Karpas-422 (cell line): Measurements from ENCODE around the gene ADRB2. TPM values are rescaled to one million over a fixed set of nuclear protein-coding genes. Genes with fewer than 3 reads are reported as not detected.
A peak's percentile ranks its signal among the peaks of the same experiment; 100 is the strongest.

Experiments
- DNase-seq: peaks from one replicate; pipeline ENCODE4 v3.0.0-alpha.2; 2015
- H2AFZ ChIP-seq: fragments of 200-600 bp; sonication (generic); 2 replicates; pipeline ENCODE4 v1.6.1; 2014; ENCODE audit warnings: antibody characterized with exemption, low read length, mixed read lengths
- H3K27ac ChIP-seq: fragments of 200-600 bp; sonication (generic); 2 replicates; pipeline ENCODE4 v1.5.1; 2014; ENCODE audit warnings: mild to moderate bottlenecking, low read length, moderate library complexity
- H3K27me3 ChIP-seq: fragments of 200-600 bp; sonication (generic); 2 replicates; pipeline ENCODE4 v1.6.1; 2014; ENCODE audit warnings: low read length, mixed read lengths
- H3K36me3 ChIP-seq: fragments of 200-600 bp; sonication (generic); 2 replicates; pipeline ENCODE4 v1.6.1; 2014; ENCODE audit warnings: low read length, mixed read lengths; ENCODE audit not compliant: insufficient read depth
- H3K4me1 ChIP-seq: fragments of 200-600 bp; sonication (generic); 2 replicates; pipeline ENCODE4 v1.6.1; 2014; ENCODE audit warnings: mild to moderate bottlenecking, low read length, mixed read lengths
- H3K4me2 ChIP-seq: fragments of 200-600 bp; sonication (generic); 2 replicates; pipeline ENCODE4 v1.6.1; 2014; ENCODE audit warnings: low read length, low read depth, mild to moderate bottlenecking; ENCODE audit not compliant: poor library complexity, severe bottlenecking
- H3K4me3 ChIP-seq: fragments of 200-600 bp; sonication (generic); 2 replicates; pipeline ENCODE4 v1.5.1; 2014; ENCODE audit warnings: mild to moderate bottlenecking, antibody characterized with exemption, low read length, mixed read lengths
- H3K79me2 ChIP-seq: fragments of 200-600 bp; sonication (generic); 2 replicates; pipeline ENCODE4 v1.6.1; 2014; ENCODE audit warnings: mild to moderate bottlenecking, low read length, mixed read lengths
- H3K9ac ChIP-seq: fragments of 200-600 bp; sonication (generic); 2 replicates; pipeline ENCODE4 v1.6.0; 2014; ENCODE audit warnings: low read length
- H3K9me2 ChIP-seq: fragments of 200-600 bp; sonication (generic), shearing (Covaris generic); replicated peaks from 2 replicates; pipeline ENCODE4 v1.6.0; 2014; ENCODE audit warnings: mild to moderate bottlenecking, low read length, moderate library complexity; ENCODE audit not compliant: insufficient read depth
- H3K9me3 ChIP-seq: fragments of 300-700, 200-600 bp; sonication (generic); 2 replicates; pipeline ENCODE4 v1.6.1; 2014; ENCODE audit warnings: low read length, mixed read lengths
- H4K20me1 ChIP-seq: fragments of 200-600 bp; sonication (generic); 2 replicates; pipeline ENCODE4 v1.6.1; 2014; ENCODE audit warnings: mild to moderate bottlenecking, antibody characterized with exemption, low read length, low read depth; ENCODE audit not compliant: insufficient read depth
- total RNA-seq: library from RNA; depleted of rRNA; stranded (reverse); fragments of >200 nt; shearing (Covaris generic); gene quantifications from 2 replicates; pipeline ENCODE4 v1.2.3, GENCODE V29; 2014; ENCODE audit warnings: low replicate concordance

The ADRB2 gene
- total RNA-seq, 1 experiment from 2014 or later, result 39.9 TPM

GRCh38 chr5:148837383-148837782 is 11.0 kb downstream of the ADRB2 start:
- Histone ChIP-seq H3K9me3 (no peaks in the 10 kb centered on the region), H3K27me3 (no peaks in the 10 kb centered on the region), H3K36me3 (no peaks in the 10 kb centered on the region), H3K4me1 (peaks cover 51% of the 10 kb centered on the region), H3K27ac (no peak overlapping the region), H3K4me3 (no peak overlapping the region), H3K79me2 (peaks cover 6% of the 10 kb centered on the region; the same call in 1 of the 2 replicates), H3K9me2 (no peaks in the 10 kb centered on the region), H3K4me2 (no peak overlapping the region), H4K20me1 (peaks cover 16% of the 10 kb centered on the region; the same call in 1 of the 2 replicates), H3K9ac (no peak overlapping the region), H2AFZ (no peak overlapping the region)
- no peak for DNase-seq

GRCh38 chr5:148838357-148838756 is 11.9 kb downstream of the ADRB2 start:
- Histone ChIP-seq H3K36me3 (no peaks in the 10 kb centered on the region), H3K4me1 (peaks cover 46% of the 10 kb centered on the region), H3K9me3 (no peaks in the 10 kb centered on the region), H3K4me3 (no peak overlapping the region), H3K9ac (no peak overlapping the region), H3K27ac (no peak overlapping the region), H3K4me2 (no peak overlapping the region), H4K20me1 (peaks cover 12% of the 10 kb centered on the region; the same call in 1 of the 2 replicates), H2AFZ (no peak overlapping the region), H3K9me2 (no peaks in the 10 kb centered on the region), H3K27me3 (no peaks in the 10 kb centered on the region), H3K79me2 (no peaks in the 10 kb centered on the region)
- DNase-seq, result no peak

GRCh38 chr5:148839960-148840359 is 13.5 kb downstream of the ADRB2 start:
- peaks cover 38% of the 10 kb centered on the region for H3K4me1 ChIP-seq

GRCh38 chr5:148840531-148840930 is 14.1 kb downstream of the ADRB2 start:
- no peak for DNase-seq
- Histone ChIP-seq H4K20me1 (peaks cover 9% of the 10 kb centered on the region; the same call in 1 of the 2 replicates), H3K9me2 (no peaks in the 10 kb centered on the region), H3K9me3 (no peaks in the 10 kb centered on the region), H3K36me3 (no peaks in the 10 kb centered on the region), H3K9ac (no peak overlapping the region), H2AFZ (no peak overlapping the region), H3K4me3 (no peak overlapping the region), H3K4me1 (peaks cover 32% of the 10 kb centered on the region), H3K27ac (no peak overlapping the region), H3K27me3 (no peaks in the 10 kb centered on the region), H3K79me2 (no peaks in the 10 kb centered on the region), H3K4me2 (no peak overlapping the region)

More at GRCh38 chr5:148839960-148840359, 13.5 kb downstream of the ADRB2 start:
- Histone ChIP-seq H3K79me2 (no peaks in the 10 kb centered on the region), H3K4me2 (no peak overlapping the region), H2AFZ (no peak overlapping the region), H3K27me3 (no peaks in the 10 kb centered on the region), H3K9me3 (no peaks in the 10 kb centered on the region), H4K20me1 (peaks cover 9% of the 10 kb centered on the region; the same call in 1 of the 2 replicates), H3K4me3 (no peak overlapping the region), H3K36me3 (no peaks in the 10 kb centered on the region), H3K9ac (no peak overlapping the region), H3K9me2 (no peaks in the 10 kb centered on the region), H3K27ac (no peak overlapping the region)
- DNase-seq, result no peak

GRCh38 chr5:148841519-148841918 is 15.1 kb downstream of the ADRB2 start:
- H3K9me3 ChIP-seq, result no peaks in the 10 kb centered on the region
- H3K4me1 ChIP-seq, result peaks cover 22% of the 10 kb centered on the region
- H4K20me1 ChIP-seq, result peaks cover 9% of the 10 kb centered on the region; the same call in 1 of the 2 replicates
- no peak for DNase-seq
- no peak overlapping the region for H3K27ac ChIP-seq
- no peak overlapping the region for H3K4me2 ChIP-seq
- no peaks in the 10 kb centered on the region for H3K36me3 ChIP-seq
- H3K4me3 ChIP-seq, result no peak overlapping the region
- H3K9me2 ChIP-seq, result no peaks in the 10 kb centered on the region
- H3K9ac ChIP-seq, result no peak overlapping the region
- no peaks in the 10 kb centered on the region for H3K79me2 ChIP-seq
- no peak overlapping the region for H2AFZ ChIP-seq
- H3K27me3 ChIP-seq, result no peaks in the 10 kb centered on the region

- H3K79me2 ChIP-seq, result no peaks in the 10 kb centered on the region
- no peak overlapping the region for H3K27ac ChIP-seq
Measured at GRCh38 chr5:148842161-148842560, 15.8 kb downstream of the ADRB2 start.

GRCh38 chr5:148843510-148844318 is 17.3 kb downstream of the ADRB2 start:
- no peak for DNase-seq
- H3K9me3 ChIP-seq, result no peaks in the 10 kb centered on the region
- H2AFZ ChIP-seq, result no peak overlapping the region
- peaks cover 17% of the 10 kb centered on the region for H3K4me1 ChIP-seq
- no peaks in the 10 kb centered on the region for H3K27me3 ChIP-seq
- H3K4me2 ChIP-seq, result no peak overlapping the region
- no peaks in the 10 kb centered on the region for H3K79me2 ChIP-seq
- H4K20me1 ChIP-seq, result peaks cover 5% of the 10 kb centered on the region; the same call in 1 of the 2 replicates
- H3K9ac ChIP-seq, result no peak overlapping the region
- H3K9me2 ChIP-seq, result no peaks in the 10 kb centered on the region
- H3K36me3 ChIP-seq, result no peaks in the 10 kb centered on the region
- H3K4me3 ChIP-seq, result no peak overlapping the region
- H3K27ac ChIP-seq, result no peak overlapping the region

More at GRCh38 chr5:148842161-148842560, 15.8 kb downstream of the ADRB2 start:
- Histone ChIP-seq H3K27me3 (no peaks in the 10 kb centered on the region), H3K9me2 (no peaks in the 10 kb centered on the region), H3K4me2 (no peak overlapping the region), H3K36me3 (no peaks in the 10 kb centered on the region), H4K20me1 (peaks cover 9% of the 10 kb centered on the region; the same call in 1 of the 2 replicates), H2AFZ (no peak overlapping the region), H3K4me1 (peaks cover 16% of the 10 kb centered on the region), H3K4me3 (no peak overlapping the region), H3K9ac (no peak overlapping the region), H3K9me3 (no peaks in the 10 kb centered on the region)
- no peak for DNase-seq

GRCh38 chr5:148844433-148845280 is 18.2 kb downstream of the ADRB2 start:
- H3K79me2 ChIP-seq, result no peaks in the 10 kb centered on the region
- no peaks in the 10 kb centered on the region for H3K9me3 ChIP-seq
- H3K9ac ChIP-seq, result no peak overlapping the region
- DNase-seq, result peak; percentile 47
- peaks cover 26% of the 10 kb centered on the region for H3K4me1 ChIP-seq
- no peak overlapping the region for H2AFZ ChIP-seq
- H3K4me2 ChIP-seq, result no peak overlapping the region
- H3K36me3 ChIP-seq, result no peaks in the 10 kb centered on the region
- no peak overlapping the region for H3K27ac ChIP-seq
- H3K9me2 ChIP-seq, result no peaks in the 10 kb centered on the region
- no peak overlapping the region for H3K4me3 ChIP-seq
- H4K20me1 ChIP-seq, result peaks cover 4% of the 10 kb centered on the region; the same call in 1 of the 2 replicates
- H3K27me3 ChIP-seq, result no peaks in the 10 kb centered on the region
